GM18867 (cell line): ENCODE data around the gene FAM222A.
A peak's percentile ranks its signal among the peaks of the same experiment; 100 is the strongest.

Experiments used
- ATAC-seq: cut with Tn5 transposase; IDR thresholded peaks from one replicate; pipeline ENCODE4 v1.9.1; 2021; ENCODE audit warnings: mild to moderate bottlenecking, moderate library complexity; ENCODE audit not compliant: unreplicated experiment

FAM222A gene

DNA sequence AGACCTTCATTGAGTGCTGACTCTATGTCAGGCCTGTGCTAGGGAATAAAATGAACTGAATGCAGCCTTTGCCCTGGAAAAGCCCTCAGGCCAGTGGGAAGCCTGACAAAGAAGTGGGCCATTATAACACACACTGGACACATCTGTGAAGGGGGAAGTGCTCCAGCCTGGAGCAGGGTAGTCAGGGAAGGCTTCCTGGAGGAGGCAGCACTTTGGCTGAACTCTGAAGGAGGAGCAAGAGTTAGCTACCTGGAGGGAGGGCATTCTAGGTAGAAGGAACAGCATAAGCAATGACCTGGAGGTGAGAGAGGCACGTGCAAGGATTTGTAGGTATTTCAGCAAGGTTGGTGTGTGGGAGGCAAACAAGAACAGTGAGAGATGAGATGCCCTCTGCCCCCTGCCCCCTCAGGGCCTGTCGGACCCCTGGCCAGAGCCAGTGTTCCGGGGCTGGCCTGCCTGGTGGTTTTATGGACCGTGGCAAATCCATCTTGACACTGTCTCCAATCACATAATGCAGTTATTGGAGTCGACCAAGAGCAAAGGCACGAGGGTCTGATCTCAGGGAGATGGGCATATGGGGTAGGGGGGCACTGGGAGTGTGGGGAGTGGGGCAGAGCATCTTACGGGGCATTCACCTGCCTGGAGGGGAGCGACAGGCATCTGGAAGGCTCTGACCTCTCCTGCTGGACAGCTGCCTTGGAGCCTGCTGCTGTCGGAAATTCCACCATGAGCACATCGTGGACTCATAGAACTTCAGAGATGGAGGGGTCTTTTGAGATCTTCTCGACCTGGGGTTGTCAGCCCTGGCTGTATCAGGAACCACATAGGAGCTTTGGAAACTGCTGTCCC lies 2.7 kb upstream of the FAM222A start:
- no peak for ATAC-seq

DNA sequence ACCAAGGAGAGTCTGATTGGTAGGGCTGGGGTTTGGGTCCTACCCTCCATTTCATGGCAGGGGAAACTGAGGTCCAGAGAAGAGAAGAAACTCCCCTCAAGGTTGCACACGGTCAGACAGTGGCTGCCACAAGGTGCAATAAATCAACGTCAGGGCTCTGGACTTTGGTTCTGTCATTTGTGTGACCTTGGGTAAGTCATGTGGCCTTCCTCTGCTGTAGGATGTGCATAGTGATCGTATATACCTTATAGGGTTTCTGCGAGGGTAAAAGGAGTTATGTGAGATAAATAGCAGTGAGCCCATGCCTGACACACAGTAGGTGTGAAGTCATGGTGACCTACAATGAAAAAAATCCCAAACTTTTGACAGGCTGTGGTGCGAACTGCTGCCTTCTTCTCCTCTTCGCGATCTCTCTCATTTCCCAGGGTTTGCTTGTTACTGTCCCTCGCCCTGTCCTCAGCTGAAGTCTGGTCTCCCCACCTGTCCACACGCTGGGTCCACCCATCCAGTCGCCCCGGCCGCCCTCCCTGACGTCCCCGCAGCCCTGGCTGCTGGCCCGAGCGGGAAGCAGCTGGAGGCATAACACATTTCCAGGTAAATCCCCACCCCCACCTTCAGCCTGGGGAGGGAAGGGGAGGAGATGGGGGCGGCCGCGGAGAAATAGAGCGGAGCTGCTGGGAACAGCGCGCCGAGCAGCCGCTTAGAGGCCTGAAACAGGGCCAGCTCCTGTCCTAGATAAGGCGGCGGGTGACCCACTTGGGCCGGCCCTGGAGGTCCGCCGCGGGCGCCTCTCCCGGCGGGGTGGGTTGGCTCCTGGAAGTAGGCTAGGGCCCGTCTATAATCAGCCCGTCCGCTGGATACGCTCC lies 1.8 kb upstream of the FAM222A start:
- no peak for ATAC-seq

DNA sequence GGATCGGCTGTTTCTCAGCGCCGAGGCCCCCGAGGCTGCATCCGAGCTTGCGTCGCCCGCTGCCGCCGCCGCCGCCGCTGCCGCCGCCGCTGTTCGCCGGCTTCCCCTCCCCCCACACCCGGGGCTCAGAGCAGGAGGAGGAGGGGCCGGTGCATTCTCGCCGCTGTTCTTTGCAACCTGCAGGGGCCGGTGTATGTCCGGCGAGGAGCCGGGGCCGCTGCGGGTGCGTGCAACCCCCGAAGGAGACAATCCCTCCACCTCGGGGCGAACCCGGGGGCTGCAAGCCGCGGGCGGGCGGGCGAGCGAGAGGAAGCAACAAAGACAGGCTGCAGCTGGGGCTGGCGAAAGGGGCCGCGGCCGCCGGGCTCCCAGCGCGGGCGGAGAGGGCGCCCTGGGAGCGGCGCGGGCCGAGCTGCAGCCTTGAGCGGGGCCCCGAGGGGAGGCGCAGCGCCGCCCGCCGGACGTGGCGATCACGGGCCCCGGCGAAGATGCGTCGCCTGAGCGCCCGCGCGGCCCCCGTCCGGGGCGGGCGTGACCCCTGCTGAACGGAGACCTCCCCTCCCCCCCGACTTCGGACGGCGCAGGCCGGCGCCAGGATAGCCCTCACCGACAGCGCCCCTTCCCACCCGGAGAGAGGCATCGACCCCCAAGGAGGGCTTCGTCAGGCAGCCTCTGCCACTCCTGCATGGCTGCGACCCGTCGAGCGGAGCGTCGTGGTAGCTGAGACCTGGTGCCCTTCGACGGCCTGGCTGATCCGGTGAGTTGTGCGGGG lies 702 bp downstream of the FAM222A start:
- peak; percentile 22 for ATAC-seq

DNA sequence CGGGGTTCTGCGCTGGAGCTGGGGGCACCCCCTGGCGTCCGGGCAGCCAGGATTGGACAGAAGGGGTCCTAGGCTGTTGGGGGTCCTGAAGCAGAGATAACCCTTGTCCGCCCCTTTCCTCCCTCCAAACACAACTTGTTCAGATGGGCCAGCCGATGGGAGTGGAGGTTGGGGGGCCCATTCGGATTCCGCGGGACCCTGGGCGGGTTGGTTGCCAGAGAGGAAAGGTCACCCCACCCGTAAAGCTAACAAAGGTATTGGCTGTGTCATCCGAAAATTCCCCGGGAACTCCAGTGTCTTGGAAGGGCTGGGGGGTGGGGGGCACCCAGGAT lies 1.3 kb downstream of the FAM222A start:
- no peak for ATAC-seq

DNA sequence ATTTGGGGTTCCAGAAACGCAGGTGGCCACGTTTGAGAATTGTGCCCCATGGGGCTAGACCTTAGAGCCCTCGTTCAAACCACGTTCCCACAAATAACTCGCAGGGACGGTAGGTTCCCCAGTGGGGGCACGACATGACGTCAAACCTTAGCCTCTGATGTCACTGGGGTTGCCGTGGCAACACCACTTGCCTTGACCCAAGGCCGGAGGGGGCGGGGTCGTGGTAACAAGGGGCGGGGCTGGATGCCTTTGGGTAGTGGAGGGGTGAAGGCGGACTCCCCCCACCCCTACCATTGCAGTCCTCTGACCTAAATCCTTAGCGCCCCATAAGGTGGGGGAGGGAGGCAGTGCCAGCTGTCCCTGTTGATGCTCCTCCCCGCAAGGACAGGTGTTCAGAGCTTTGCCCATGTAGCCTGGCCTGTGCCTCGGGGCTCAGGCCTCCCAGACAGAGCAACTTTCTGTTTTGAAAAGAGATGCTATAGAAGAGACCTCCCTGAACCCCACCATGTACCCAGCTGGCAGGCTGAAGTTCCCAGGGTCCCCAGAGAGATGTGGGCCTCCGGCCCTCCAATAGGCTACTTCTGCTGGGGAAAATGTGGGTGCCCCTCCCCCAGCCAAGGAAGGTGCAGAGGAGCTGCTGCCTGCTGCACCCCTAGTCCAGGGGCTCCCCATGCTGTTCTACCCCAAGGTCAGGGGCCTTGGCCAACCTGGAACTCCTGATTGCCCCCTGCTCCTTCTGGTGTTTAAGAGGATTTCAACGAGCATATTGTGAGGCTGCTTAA lies 1.9 kb downstream of the FAM222A start:
- no peak for ATAC-seq

DNA sequence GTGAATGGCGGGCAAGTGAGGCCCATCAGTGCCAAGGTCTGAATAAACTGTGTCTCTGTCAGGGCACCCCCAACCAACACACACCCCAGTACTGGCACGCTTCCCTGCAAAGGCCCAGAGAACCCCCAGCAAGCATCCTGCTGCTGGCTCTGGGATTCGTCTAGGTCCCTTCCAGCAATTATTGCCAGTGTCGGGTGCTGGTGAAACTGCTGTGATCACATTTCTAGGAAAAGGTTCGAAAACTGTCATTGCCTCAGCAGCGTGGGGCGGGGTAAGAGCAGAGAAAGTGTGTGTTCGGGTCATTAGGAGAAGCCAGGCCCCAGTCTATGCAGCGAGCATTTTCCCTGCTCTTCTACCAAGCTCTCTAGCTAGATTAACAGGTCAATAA lies 2.5 kb downstream of the FAM222A start:
- no peak for ATAC-seq

DNA sequence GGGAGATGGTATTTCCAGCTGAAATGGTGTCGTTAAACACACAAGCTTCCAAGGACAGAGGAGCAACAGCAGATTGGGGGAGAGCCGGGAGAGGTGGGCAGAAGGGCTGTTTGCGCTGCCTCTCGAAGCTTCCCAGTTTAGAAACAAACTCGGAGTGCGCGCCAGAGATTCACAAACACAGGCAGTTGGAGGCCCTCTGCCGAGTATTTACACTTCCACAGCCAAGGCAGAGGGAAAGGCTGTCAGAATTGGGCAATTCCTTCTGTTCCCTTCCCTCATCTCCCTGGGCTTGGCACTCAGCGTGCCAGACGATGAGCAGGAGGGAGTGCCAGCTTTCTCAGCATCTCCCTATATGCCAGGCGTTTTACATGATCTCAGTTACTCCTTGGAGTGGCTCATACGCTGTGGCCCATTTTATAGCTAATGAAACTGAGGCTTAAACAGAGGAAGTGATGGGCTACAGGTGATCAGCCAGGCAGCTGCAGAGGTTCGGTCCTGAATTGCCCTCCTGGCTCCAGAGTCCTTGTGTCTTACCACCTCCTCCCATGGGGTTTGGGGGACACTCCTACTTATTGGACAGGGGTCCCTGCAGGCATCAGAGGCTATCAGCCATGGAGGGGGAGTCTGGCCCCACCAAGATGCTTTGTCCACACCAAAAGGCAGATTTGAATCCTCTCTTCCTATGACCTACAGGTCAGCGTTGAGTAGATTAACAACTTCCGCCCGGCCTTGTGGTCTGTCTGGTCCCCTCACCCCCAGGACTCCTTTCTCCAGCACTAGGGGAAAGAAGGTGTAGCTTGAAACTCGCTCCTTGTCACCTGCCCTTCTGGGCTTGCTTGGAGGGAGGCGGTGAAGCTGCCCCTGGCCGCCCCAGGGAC lies 3.1 kb downstream of the FAM222A start:
- no peak for ATAC-seq

DNA sequence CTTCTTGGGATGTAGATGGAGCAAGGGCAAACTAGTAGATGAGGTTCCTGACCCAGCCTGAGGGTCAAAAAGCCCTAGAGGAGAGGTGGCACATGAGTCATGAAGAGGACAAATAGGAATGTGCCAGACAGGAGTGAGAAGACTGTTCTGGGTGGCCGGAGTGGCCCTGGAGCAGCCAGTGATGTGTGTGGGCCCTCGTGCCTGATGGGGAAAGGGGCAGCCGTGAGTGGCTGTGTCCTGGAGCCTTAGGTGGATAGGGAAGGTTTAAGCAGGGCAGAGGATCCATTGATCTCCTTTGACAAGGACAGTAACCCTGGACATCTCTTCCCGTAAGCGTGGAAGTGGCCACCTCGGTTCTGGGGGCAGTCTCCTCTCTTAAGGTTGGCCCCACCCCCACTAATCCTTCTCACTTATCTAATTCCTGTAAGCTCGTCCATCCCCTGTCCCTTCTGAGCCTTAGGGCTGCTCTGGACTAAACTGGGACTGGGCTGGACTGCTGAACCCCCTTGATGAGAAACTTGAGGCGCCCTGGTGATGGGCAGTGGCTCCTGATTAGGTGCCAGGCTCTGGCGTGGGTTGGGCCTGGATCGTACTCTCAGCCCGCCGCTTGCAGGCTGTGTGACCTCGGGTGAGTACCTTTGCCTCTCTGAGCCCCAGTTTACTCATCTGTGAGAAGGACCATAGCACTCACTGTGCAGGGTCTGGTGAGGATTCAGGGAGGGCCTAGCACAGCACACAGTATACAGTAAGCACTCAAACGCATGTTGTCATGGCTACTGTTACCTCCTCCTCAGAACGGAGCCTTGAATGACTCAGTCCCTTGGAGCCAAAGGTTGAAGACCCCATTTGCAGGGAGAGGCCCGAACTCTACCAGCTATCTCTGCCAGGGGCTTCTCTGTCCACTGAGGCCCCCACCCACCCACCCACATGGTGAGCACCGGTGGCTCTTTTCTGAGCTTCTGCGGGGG lies 4.0 kb downstream of the FAM222A start:
- ATAC-seq, result no peak

DNA sequence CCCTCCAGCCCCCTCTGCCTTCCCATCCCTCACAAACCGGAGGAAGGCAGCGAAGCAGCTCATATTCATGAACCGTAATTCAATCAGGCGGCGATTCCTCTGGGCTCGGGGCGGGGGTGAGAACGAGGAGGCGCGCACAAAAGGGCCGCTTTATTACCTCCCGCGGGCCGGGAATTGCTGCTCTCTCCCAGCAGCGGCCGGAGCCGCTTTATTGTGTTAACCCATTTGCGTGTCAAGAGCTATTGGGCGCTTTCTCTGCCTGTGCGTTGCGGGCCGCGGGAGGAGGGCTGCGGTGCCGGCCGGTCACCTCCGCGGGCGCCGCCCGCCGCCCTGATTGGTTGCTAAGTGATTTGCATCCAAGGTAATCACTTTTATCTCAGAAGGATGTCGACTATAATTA lies 4.8 kb downstream of the FAM222A start:
- no peak for ATAC-seq

DNA sequence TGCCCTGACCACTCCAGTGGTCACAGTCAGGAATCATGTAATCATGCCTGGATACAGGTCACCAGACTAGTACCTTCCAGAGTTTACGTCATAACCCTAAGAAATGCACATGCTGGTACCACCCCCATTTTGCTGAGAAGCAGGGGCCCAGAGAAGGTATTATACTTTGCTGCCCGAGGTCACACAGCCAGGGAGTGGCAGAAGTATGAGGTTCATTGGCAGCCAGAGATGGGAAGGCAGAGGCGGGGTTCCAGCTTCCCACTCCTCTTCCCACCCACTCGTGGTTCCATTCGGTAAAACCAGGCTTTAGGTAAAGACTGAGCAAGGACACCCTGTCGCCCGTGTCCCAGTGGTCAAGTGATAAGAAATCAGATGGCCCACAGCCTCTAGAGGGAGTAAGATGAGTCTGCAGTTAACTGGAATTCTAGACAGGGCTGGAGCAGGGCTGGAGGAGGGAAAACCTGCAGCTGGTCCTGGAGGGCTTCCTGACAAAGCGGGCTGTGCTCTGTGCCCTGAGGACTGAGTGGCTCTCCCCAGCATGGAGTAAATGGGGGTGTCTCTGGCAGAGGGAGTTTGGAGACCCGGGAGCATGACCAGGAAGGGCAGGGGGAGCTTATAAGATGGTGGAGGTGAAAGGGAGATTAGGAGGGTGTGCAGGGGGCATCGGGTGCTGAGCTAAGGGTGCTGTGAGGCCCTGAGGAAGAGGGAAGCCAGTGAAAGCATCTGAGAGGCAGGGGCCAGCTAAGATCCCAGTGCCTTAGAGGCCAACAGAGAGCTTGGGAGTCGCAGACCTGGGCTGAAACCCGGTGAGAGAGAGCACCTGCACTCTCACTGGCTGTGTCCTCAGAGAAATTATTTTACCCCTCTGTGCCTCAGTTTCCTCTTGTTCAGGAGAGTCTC lies 5.7 kb downstream of the FAM222A start:
- no peak for ATAC-seq

DNA sequence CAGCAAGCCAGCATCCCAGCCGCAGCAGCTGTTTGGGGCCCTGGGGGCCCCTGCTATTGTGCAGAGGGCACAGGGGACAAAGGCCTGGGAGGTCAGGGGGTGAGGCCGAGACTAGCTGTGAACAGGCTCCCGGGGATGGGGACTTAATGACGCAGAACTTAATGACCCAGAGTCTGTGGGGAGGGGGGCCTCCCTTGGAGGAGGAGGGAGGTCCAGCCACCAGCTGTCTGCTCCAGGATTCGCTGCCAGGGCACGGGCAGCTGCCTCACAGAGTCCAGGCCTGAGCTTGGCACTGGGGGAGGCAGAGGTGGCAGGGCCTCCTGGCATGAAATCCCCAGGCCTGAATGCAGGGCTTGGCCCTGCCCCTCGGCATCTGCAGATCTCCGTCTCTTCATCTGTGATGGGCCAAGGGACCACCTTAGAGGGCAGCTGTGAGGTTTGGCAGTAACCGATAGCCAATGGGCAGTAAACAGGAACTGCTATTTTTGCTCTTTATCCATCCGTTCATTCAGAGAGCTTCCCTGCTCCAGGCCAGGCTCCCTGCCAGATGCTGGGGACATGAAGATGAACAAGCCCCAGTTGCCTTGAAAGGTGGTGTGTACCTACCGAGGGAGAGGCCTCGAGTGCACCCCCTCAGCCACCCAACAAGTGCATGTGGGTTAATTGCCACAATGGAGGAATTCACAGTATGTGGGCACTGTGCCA lies 6.7 kb downstream of the FAM222A start:
- no peak for ATAC-seq

DNA sequence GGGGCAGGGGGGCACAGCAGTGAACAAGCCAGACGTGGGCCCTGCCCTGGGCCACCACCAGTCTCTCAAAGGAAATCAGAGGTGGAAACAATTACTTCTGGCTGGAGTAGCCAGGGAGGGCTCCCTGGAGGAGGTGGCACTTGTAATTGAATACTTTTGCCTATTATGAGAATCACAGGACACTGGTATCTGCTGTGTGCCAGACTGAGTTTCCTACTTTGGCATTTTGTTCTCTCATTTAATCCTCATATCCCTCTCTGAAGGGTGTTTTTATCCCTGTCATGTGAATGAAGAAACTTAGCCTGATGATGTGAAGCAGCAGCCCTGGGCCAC lies 7.2 kb downstream of the FAM222A start:
- no peak for ATAC-seq

DNA sequence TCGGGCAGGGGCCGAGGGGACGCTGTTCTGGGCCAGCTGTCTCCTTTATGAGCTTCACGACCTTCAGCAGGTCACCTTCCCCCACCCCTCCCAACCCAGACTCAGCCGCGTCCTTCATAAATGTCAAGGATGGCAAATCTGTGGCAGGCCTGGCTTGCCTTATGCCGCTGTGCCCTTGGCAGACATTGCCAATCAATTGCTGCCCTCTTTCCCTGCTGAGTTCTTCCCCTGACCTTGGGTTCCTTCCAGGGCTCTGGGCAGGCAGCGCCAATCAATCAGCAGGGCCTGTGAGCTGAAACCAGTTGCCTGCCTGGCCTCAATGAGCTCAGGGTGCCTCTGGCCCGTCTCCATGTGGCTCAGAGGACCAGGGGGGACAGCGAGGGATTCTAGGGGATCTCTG lies 7.7 kb downstream of the FAM222A start:
- ATAC-seq, result no peak

DNA sequence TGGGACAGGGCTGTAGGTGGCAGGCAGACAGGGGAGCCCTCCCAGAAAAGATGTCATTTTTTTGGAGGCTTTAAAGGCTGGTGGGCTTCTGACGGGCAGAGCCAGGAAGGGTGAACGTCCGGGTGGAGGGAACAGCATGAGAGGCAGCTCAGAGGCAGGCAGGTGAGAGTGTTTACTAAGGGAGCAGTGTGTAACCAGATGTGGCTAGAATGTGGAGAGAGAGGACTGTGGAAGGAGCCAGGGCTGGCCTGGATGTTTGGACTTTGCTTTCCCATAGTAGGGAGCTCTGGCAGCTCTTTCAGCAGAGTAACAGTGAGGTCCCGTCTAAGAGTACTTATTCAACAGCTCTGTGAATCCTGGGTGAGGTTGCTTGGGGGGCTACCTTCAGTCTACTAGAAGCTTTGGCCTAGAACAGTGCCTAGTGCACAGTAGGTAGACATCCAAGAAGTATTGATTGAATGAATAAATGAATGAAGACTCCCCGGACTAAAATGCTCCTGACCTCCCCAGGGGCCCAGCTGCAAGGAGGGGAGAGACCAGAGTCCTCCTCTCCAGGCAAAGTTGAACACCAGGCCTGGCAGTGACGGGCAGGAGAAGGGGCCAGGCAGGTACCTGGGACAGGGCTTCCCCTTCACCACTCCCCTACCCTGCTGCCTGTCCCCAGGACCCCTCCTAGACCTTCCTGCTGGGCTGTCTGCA lies 8.5 kb downstream of the FAM222A start:
- ATAC-seq, result no peak

DNA sequence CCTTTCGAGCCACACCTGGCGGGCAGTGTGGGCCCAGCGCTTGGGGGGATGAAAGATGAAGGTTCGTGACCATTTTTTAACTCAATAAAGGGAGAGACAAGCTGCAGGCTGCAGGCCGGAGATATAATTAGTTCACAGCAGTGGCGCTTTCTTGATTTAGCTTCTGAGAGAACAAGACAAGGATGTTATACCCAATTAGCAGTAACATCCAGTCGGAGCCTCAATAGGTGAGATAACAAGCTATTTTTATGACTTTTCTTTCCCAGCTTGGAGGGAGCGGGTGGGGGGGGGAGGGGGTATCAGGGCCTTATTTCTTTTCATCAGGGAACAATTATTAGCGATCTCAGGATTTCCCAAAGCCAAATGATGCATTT lies 9.1 kb downstream of the FAM222A start:
- ATAC-seq, result no peak

DNA sequence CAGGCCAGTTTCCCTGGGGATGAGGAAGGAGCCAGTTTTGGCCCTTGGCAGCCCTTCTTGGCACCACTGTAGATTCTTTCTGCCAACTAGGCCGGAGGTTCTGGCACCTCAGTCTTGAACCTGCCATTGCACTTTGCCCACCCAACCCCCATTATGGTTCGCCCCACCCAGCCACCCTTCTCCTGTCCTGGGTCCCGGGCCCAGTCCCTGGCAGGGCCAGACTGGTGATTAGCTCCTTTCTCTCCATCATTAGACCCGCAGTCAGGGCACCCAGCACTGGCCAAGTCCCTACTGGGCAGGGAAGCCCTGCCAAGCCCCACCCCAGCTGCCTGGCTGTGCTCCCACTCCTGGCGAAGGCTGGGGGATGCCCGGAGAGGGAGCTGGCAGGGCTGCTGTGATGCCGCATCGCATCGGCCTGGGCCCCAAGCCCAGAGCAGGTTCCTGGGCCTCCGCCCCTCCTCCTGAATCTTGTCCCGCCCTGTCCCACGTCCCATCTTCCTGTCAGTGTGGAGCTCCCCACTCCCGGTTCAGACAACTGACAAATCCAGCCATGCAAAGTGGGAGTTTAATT lies 9.8 kb downstream of the FAM222A start:
- ATAC-seq, result no peak
